Osteocyte (in vitro differentiated cells): Measurements from ENCODE around the gene COL21A1. TPM values are rescaled to one million over a fixed set of nuclear protein-coding genes. Genes with fewer than 3 reads are reported as not detected.

Experiments
- DNase-seq: peaks from one replicate; pipeline ENCODE4 v3.0.0; 2021; ENCODE audit warnings: mixed read lengths; ENCODE audit not compliant: unreplicated experiment; ENCODE audit errors: extremely low spot score
- H3K27ac Mint-ChIP-seq: one replicate; pipeline ENCODE4 v1.8.0; 2021; ENCODE audit warnings: mild to moderate bottlenecking, mixed read lengths; ENCODE audit not compliant: unreplicated experiment
- H3K27me3 Mint-ChIP-seq: one replicate; pipeline ENCODE4 v1.8.0; 2021; ENCODE audit warnings: mixed read lengths; ENCODE audit not compliant: unreplicated experiment
- H3K36me3 Mint-ChIP-seq: one replicate; pipeline ENCODE4 v1.8.0; 2021; ENCODE audit warnings: mixed read lengths; ENCODE audit not compliant: unreplicated experiment
- H3K4me1 Mint-ChIP-seq: one replicate; pipeline ENCODE4 v1.8.0; 2021; ENCODE audit warnings: mixed read lengths; ENCODE audit not compliant: unreplicated experiment
- H3K4me3 Mint-ChIP-seq: one replicate; pipeline ENCODE4 v1.8.0; 2021; ENCODE audit warnings: mild to moderate bottlenecking, moderate library complexity, mixed read lengths; ENCODE audit not compliant: unreplicated experiment
- H3K9me3 Mint-ChIP-seq: one replicate; pipeline ENCODE4 v1.8.0; 2021; ENCODE audit warnings: mixed read lengths; ENCODE audit not compliant: unreplicated experiment
- total RNA-seq: library from RNA; stranded (reverse); gene quantifications from 2 replicates; pipeline ENCODE4 v1.2.1, GENCODE V29; 2021
- TF ChIP-seq, protein P1 (sequence below): fragments of 200-600 bp; sonication (generic); IDR thresholded peaks from 2 replicates; pipeline ENCODE4 v1.5.0; 2021; ENCODE audit warnings: antibody characterized with exemption, mild to moderate bottlenecking, moderate library complexity

The COL21A1 gene
- total RNA-seq, 1 donor from 2014 or later, result 60.0 TPM

- peaks cover 6% of the 10 kb centered on the region for H3K4me1 Mint-ChIP-seq
- no peak overlapping the region for H3K27ac Mint-ChIP-seq
- no peak for DNase-seq
- H3K4me3 Mint-ChIP-seq, result no peak overlapping the region
- no peaks in the 10 kb centered on the region for H3K27me3 Mint-ChIP-seq
- peaks cover 61% of the 10 kb centered on the region for H3K9me3 Mint-ChIP-seq
- H3K36me3 Mint-ChIP-seq, result peaks cover 47% of the 10 kb centered on the region
- TF ChIP-seq, protein P1, sequence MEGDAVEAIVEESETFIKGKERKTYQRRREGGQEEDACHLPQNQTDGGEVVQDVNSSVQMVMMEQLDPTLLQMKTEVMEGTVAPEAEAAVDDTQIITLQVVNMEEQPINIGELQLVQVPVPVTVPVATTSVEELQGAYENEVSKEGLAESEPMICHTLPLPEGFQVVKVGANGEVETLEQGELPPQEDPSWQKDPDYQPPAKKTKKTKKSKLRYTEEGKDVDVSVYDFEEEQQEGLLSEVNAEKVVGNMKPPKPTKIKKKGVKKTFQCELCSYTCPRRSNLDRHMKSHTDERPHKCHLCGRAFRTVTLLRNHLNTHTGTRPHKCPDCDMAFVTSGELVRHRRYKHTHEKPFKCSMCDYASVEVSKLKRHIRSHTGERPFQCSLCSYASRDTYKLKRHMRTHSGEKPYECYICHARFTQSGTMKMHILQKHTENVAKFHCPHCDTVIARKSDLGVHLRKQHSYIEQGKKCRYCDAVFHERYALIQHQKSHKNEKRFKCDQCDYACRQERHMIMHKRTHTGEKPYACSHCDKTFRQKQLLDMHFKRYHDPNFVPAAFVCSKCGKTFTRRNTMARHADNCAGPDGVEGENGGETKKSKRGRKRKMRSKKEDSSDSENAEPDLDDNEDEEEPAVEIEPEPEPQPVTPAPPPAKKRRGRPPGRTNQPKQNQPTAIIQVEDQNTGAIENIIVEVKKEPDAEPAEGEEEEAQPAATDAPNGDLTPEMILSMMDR, result no peak
Observed at GRCh38 chr6:56172144-56172543, 75.2 kb downstream of the COL21A1 start.

- Mint-ChIP-seq H3K36me3 (peaks cover 30% of the 10 kb centered on the region), H3K27ac (no peak overlapping the region), H3K27me3 (no peaks in the 10 kb centered on the region), H3K4me1 (peaks cover 6% of the 10 kb centered on the region), H3K4me3 (no peak overlapping the region), H3K9me3 (peaks cover 42% of the 10 kb centered on the region)
- no peak for DNase-seq
- TF ChIP-seq, protein P1, result no peak
Observed at GRCh38 chr6:56169366-56169765, 78.0 kb downstream of the COL21A1 start.

DNA sequence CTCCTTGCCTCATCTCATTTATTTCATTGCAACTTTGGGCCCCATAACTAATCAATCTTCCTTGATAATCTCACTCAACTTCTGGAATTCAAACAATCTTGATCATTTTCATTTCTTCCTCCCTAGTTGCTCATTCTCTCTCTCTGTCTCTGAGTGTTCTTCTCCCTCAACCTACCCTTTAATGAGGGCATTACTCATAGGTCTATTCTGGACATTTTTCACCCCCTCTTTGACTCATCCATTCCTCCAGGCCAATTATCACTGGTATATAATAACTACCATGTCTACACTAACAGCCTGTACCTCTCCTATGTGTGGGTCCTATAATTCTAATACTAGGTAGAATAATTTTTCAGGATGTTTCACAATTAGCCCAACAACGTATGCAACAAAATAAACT is 78.8 kb downstream of the COL21A1 start:
- peaks cover 35% of the 10 kb centered on the region for H3K9me3 Mint-ChIP-seq
- H3K27ac Mint-ChIP-seq, result no peak overlapping the region
- DNase-seq, result no peak
- TF ChIP-seq, protein P1, result no peak
- peaks cover 29% of the 10 kb centered on the region for H3K36me3 Mint-ChIP-seq
- no peaks in the 10 kb centered on the region for H3K27me3 Mint-ChIP-seq
- H3K4me1 Mint-ChIP-seq, result peaks cover 6% of the 10 kb centered on the region
- no peak overlapping the region for H3K4me3 Mint-ChIP-seq

DNA sequence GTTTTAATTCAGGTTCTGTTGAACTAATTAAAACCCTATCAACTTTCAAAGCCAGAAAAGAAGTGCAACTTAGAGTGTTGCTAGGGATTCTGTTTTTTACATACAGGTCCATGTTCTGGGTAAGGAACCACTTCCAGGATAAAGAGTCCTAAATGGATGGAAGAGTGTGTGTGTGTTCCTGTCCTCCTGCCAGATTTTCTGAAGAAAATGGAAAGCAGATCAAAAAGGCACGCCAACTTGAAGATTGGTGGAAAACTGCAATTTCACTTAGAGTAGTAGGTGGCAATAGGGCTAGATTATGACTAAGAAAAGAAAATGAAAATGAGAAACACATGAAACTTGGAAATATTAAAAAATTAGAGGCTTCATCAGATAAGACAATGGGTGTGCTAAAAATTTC is 85.3 kb downstream of the COL21A1 start:
- Mint-ChIP-seq H3K4me1 (peaks cover 2% of the 10 kb centered on the region), H3K4me3 (no peak overlapping the region), H3K27ac (no peak overlapping the region), H3K27me3 (no peaks in the 10 kb centered on the region), H3K36me3 (peaks cover 18% of the 10 kb centered on the region), H3K9me3 (no peaks in the 10 kb centered on the region)
- TF ChIP-seq, protein P1, result no peak
- DNase-seq, result no peak

DNA sequence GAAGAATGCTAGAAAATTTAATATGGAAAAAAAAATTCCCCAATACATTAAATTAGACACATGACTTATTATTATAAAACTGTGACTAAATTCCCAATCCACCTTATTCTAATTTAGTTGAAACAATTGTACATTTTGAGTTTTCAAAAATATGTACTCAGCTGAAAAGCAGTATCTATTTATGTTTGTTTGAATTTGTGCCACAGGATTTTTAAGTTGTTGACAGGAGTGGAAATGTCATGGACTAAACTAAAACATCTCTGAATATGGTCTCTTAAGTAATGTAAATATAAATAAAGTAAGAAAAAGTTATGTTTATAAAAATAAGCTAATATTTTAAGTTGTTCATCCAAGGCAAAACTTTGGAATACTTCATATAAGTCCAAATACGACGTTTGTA is 86.9 kb downstream of the COL21A1 start:
- H3K36me3 Mint-ChIP-seq, result peaks cover 27% of the 10 kb centered on the region
- no peak for DNase-seq

More for the DNA sequence above, 86.9 kb downstream of the COL21A1 start:
- H3K9me3 Mint-ChIP-seq, result no peaks in the 10 kb centered on the region
- H3K27me3 Mint-ChIP-seq, result no peaks in the 10 kb centered on the region
- peaks cover 9% of the 10 kb centered on the region for H3K4me1 Mint-ChIP-seq
- no peak overlapping the region for H3K4me3 Mint-ChIP-seq
- TF ChIP-seq, protein P1, result no peak
- H3K27ac Mint-ChIP-seq, result no peak overlapping the region
